Ectodermal cell (in vitro differentiated cells): ENCODE measurements around the gene ZG16B.

Experiments used
- H3K27ac ChIP-seq: 2 replicates; pipeline ENCODE4 v1.7.0; 2013; ENCODE audit warnings: mild to moderate bottlenecking, low read depth, low read length; ENCODE audit not compliant: insufficient read depth, poor library complexity, severe bottlenecking
- H3K27me3 ChIP-seq: 2 replicates; pipeline ENCODE4 v1.7.0; 2013; ENCODE audit warnings: mild to moderate bottlenecking, low read length; ENCODE audit not compliant: insufficient read depth, control insufficient read depth, poor library complexity, severe bottlenecking
- H3K36me3 ChIP-seq: one replicate; pipeline ENCODE4 v1.7.0; 2013; ENCODE audit warnings: low read length; ENCODE audit not compliant: control insufficient read depth, insufficient read depth
- H3K4me1 ChIP-seq: one replicate; pipeline ENCODE4 v1.7.0; 2013; ENCODE audit warnings: low read length; ENCODE audit not compliant: control insufficient read depth, insufficient read depth
- H3K4me3 ChIP-seq: 2 replicates; pipeline ENCODE4 v1.7.0; 2013; ENCODE audit warnings: low read depth, low read length, control low read depth; ENCODE audit not compliant: insufficient read depth
- H3K9me3 ChIP-seq: 2 replicates; pipeline ENCODE4 v1.7.0; 2013; ENCODE audit warnings: mild to moderate bottlenecking, low read length, moderate library complexity; ENCODE audit not compliant: control insufficient read depth
- WGBS, 2 experiments: methylation state at CpG; one replicate each; pipeline ENCODE4 v1.1.7; 2013; ENCODE audit warnings: missing lambda C conversion rate in 2 of 2; 5-methylcytosine and 5-hydroxymethylcytosine counted together

The ZG16B gene

DNA sequence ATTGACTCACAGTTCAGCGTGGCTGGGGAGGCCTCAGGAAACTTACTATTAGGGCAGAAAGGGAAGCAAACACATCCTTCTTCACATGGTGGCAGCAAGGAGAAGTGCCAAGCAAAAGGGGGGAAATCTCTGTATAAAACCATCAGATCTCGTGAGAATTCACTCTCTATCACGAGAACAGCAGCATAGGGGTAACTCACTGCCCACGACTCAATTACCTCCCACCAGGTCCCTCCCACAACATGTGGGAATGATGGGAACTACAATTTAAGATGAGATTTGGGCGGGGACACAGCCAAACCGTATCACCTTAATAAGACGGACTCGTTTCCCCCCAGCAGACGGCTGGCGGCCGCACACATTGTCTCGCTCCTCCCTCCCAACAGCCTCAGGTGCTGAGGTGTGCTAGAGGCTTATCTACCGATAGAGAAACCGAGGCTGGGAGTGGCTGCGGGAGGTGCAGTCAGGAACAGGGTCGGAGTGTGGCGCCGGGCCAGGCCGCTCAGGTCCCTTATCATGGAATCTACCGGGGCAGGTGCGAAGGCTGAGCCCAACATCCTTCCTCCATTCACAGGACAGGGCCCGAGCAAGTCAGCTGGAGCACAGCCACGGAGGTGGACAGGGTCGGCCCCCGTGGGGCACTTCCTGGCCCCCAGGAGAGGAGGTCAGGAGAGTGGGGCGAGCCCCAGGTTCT, 4.9 kb upstream of the ZG16B start:
- no peaks in the 10 kb centered on the region for H3K27me3 ChIP-seq
- H3K27ac ChIP-seq = no peak overlapping the region
- no peak overlapping the region for H3K4me3 ChIP-seq
- peaks cover 4% of the 10 kb centered on the region for H3K4me1 ChIP-seq
- 88 to 89% methylated on average over 26 of the region's 26 CpGs for WGBS, 2 experiments
- H3K36me3 ChIP-seq = no peaks in the 10 kb centered on the region
- H3K9me3 ChIP-seq = no peaks in the 10 kb centered on the region

GRCh38 chr16:2825906-2826305, 4.2 kb upstream of the ZG16B start:
- no peaks in the 10 kb centered on the region for H3K9me3 ChIP-seq
- H3K4me1 ChIP-seq = no peaks in the 10 kb centered on the region
- H3K27me3 ChIP-seq = no peaks in the 10 kb centered on the region
- no peaks in the 10 kb centered on the region for H3K36me3 ChIP-seq
- H3K4me3 ChIP-seq = no peak overlapping the region
- H3K27ac ChIP-seq = no peak overlapping the region
- 82 to 91% methylated on average over 10 to 11 of the region's 11 CpGs for WGBS, 2 experiments

DNA sequence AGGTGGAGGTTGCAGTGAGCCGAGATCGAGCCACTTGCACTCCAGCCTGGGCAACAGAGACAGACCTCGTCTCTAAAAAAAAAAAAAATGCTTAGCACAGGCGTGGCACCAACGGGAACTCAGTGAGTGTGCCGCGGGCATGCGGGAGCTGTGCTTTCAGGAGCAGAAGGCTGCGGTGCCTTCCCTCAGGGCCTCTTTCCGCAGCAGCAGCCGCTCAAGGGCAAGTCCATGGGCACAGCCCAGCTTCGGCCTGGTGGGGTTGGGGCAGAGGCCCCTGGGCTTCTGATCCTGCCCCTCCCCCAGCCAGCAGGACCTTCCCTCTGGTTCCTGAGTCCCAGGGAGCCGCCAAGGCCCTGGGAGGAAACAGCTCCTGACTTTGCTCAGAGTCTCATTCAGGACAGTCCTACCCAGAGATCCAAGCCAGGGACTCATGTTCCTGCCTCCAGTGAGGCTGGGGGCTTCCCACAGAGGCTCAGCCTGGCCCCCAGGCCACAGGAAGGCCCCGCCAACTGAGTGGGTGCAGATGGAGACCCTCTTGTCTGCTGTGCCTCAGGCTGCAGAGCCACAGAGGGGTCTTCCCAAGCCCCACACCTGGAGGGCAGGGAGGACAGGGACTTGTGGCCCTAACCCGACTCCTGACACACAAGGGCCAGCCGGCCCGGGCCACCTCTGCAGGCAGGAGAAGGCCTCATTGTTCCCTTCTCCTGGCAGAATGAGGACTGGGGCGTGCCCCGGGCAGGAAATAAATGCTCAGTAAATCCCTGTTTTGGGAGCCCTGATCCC, 3.3 kb upstream of the ZG16B start:
- WGBS, 2 experiments = 85 to 86% methylated on average over 19 of the region's 19 CpGs
- Histone ChIP-seq H3K4me3 (no peak overlapping the region), H3K27ac (no peak overlapping the region), H3K36me3 (no peaks in the 10 kb centered on the region), H3K9me3 (no peaks in the 10 kb centered on the region), H3K27me3 (no peaks in the 10 kb centered on the region), H3K4me1 (no peaks in the 10 kb centered on the region)

GRCh38 chr16:2827374-2827791, 2.7 kb upstream of the ZG16B start:
- Histone ChIP-seq H3K36me3 (no peaks in the 10 kb centered on the region), H3K27ac (no peak overlapping the region), H3K27me3 (no peaks in the 10 kb centered on the region), H3K4me1 (no peaks in the 10 kb centered on the region), H3K4me3 (no peak overlapping the region), H3K9me3 (no peaks in the 10 kb centered on the region)
- 90% methylated on average over 15 of the region's 15 CpGs for WGBS, 2 experiments

GRCh38 chr16:2827831-2828520, 2.1 kb upstream of the ZG16B start:
- no peak overlapping the region for H3K27ac ChIP-seq
- H3K27me3 ChIP-seq = no peaks in the 10 kb centered on the region
- no peaks in the 10 kb centered on the region for H3K4me1 ChIP-seq
- no peak overlapping the region for H3K4me3 ChIP-seq
- H3K36me3 ChIP-seq = no peaks in the 10 kb centered on the region
- H3K9me3 ChIP-seq = no peaks in the 10 kb centered on the region
- WGBS, 2 experiments = 82 to 88% methylated on average over 14 of the region's 14 CpGs

- Histone ChIP-seq H3K9me3 (no peaks in the 10 kb centered on the region), H3K4me3 (no peak overlapping the region), H3K27me3 (no peaks in the 10 kb centered on the region), H3K36me3 (no peaks in the 10 kb centered on the region), H3K27ac (no peak overlapping the region), H3K4me1 (no peaks in the 10 kb centered on the region)
- 93 to 94% methylated on average over 8 of the region's 8 CpGs for WGBS, 2 experiments
Observed at GRCh38 chr16:2828521-2828840, 1.6 kb upstream of the ZG16B start.

DNA sequence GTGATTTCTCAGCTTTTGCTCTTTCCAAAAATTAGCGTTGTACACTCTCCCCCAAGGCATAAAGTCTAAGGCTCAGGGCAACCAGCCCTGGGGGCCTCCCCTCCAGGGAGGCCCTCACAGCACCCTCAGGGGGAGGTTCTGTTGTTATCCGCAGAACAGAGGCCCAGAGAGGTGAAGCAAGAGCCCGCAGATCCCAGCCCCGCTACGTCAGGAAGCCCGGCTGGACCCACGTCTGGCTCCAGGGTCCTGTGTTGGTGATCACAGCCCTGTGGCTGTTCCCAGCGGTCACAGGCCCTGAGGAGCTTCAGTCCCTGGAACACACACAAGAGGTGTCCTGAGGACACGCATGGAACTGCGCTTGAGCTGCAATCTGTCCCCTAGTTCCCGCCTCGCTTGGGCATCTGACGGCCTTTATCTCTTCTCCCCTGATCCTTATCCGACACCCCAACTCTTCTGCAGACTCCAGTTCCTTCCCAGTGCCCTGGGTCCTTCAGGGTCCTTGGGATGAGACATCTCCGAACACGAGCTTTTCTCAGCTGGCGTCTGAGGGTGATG, 1.1 kb upstream of the ZG16B start:
- Histone ChIP-seq H3K4me1 (no peaks in the 10 kb centered on the region), H3K4me3 (no peak overlapping the region), H3K27me3 (no peaks in the 10 kb centered on the region), H3K27ac (no peak overlapping the region), H3K9me3 (no peaks in the 10 kb centered on the region), H3K36me3 (no peaks in the 10 kb centered on the region)
- 94 to 95% methylated on average over 17 of the region's 17 CpGs for WGBS, 2 experiments

- Histone ChIP-seq H3K4me1 (no peaks in the 10 kb centered on the region), H3K27me3 (no peaks in the 10 kb centered on the region), H3K4me3 (no peak overlapping the region), H3K9me3 (no peaks in the 10 kb centered on the region), H3K36me3 (no peaks in the 10 kb centered on the region), H3K27ac (no peak overlapping the region)
- WGBS, 2 experiments = 86 to 89% methylated on average over 5 of the region's 5 CpGs
Observed at GRCh38 chr16:2830355-2830695, 222 bp downstream of the ZG16B start.

- WGBS, 2 experiments = 86 to 88% methylated on average over 15 of the region's 15 CpGs
- Histone ChIP-seq H3K4me3 (no peak overlapping the region), H3K4me1 (no peaks in the 10 kb centered on the region), H3K9me3 (no peaks in the 10 kb centered on the region), H3K27ac (no peak overlapping the region), H3K36me3 (no peaks in the 10 kb centered on the region), H3K27me3 (peaks cover 3% of the 10 kb centered on the region)
Observed at GRCh38 chr16:2831203-2831602, 1.1 kb downstream of the ZG16B start.

DNA sequence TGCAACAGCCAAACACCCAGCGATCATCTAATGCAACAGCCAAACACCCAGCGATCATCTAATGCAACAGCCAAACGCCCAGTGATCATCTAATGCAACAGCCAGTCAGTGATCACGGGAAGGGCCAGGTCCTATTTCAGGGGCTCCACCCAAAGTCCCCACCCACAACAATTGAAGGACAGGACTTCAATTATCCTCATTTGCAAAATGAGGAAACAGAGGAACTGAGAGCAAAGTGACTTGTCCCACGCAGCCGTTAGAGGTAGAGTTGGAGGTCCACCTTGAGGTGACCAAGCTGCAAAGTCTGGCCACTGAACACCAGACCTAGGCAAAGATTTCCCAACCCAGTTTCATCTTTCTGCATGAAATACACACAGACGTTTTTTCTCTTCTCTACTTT, 3.7 kb downstream of the ZG16B start:
- no peaks in the 10 kb centered on the region for H3K9me3 ChIP-seq
- WGBS, 2 experiments = 82 to 92% methylated on average over 6 to 7 of the region's 7 CpGs
- peaks cover 5% of the 10 kb centered on the region for H3K27me3 ChIP-seq
- no peaks in the 10 kb centered on the region for H3K36me3 ChIP-seq
- no peak overlapping the region for H3K4me3 ChIP-seq
- H3K27ac ChIP-seq = no peak overlapping the region
- no peaks in the 10 kb centered on the region for H3K4me1 ChIP-seq
